Measurements from ENCODE around the gene FBXW8.

FBXW8 gene

GRCh38 chr12:117067638-117068037 is 156.9 kb downstream of the FBXW8 start:
- intact Hi-C loops (cut with DNase I; ENCODE audit: low total_unique reads), result no loop called here
- Histone ChIP-seq H3K27me3 (no peaks in the 10 kb centered on the region), H3K27ac (no peak overlapping the region), H3K9me3 (no peaks in the 10 kb centered on the region), H3K4me1 (peaks cover 0 to 5% (median 0%) of the 10 kb centered on the region in 4 donors), H3K36me3 (no peaks in the 10 kb centered on the region), H3K4me3 (no peak overlapping the region)
- TF ChIP-seq, protein P1, sequence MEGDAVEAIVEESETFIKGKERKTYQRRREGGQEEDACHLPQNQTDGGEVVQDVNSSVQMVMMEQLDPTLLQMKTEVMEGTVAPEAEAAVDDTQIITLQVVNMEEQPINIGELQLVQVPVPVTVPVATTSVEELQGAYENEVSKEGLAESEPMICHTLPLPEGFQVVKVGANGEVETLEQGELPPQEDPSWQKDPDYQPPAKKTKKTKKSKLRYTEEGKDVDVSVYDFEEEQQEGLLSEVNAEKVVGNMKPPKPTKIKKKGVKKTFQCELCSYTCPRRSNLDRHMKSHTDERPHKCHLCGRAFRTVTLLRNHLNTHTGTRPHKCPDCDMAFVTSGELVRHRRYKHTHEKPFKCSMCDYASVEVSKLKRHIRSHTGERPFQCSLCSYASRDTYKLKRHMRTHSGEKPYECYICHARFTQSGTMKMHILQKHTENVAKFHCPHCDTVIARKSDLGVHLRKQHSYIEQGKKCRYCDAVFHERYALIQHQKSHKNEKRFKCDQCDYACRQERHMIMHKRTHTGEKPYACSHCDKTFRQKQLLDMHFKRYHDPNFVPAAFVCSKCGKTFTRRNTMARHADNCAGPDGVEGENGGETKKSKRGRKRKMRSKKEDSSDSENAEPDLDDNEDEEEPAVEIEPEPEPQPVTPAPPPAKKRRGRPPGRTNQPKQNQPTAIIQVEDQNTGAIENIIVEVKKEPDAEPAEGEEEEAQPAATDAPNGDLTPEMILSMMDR (IDR thresholded peaks at IDR 0.05), result no peak
- DNase-seq, result no peak

GRCh38 chr12:117068492-117068891 is 157.7 kb downstream of the FBXW8 start:
- no peaks in the 10 kb centered on the region for H3K27me3 ChIP-seq
- H3K4me1 ChIP-seq, result peaks cover 0 to 5% (median 0%) of the 10 kb centered on the region in 4 donors
- TF ChIP-seq, protein P1 (IDR thresholded peaks at IDR 0.05), result no peak
- DNase-seq, result no peak
- intact Hi-C loops (cut with DNase I; ENCODE audit: low total_unique reads), result no loop called here
- no peak overlapping the region for H3K27ac ChIP-seq
- H3K36me3 ChIP-seq, result no peaks in the 10 kb centered on the region
- H3K9me3 ChIP-seq, result no peaks in the 10 kb centered on the region
- no peak overlapping the region for H3K4me3 ChIP-seq

DNA sequence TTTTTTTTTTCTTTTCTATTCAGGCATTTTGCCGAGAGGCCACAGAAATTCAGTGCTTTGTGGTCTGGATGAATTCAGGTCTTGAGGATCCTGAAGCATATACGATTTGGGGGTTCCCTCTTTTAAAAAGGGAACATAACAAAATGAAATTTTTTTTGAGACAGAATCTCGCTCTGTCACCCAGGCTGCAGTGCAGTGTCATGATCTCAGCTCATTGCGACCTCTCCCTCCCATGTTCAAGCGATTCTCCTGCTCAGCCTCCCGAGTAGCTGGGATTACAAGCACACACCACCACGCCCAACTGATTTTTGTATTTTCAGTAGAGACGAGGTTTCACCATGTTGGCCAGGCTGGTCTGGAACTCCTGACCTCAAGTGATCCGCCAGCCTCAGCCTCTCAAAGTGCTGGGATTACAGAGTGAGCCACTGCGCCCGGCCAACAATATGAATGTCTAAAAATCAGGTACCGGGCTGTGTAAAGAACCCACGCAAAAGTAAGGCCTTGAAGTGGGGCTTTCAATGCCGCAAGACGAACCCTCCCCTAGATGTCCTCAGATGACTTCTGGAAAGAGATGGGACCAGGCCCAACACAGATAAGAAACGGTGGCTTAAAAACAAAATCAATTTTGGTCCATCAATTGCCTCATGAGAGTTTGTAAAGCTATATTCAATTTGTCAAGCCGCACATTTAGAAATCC is 158.5 kb downstream of the FBXW8 start:
- Histone ChIP-seq H3K4me1 (peaks cover 0 to 5% (median 0%) of the 10 kb centered on the region in 4 donors), H3K27ac (no peak overlapping the region), H3K36me3 (no peaks in the 10 kb centered on the region), H3K9me3 (no peaks in the 10 kb centered on the region), H3K27me3 (peaks cover 0 to 2% of the 10 kb centered on the region in 2 donors), H3K4me3 (no peak overlapping the region)
- no peak for DNase-seq
- intact Hi-C loops (cut with DNase I; ENCODE audit: low total_unique reads), result no loop called here
- TF ChIP-seq, protein P1 (IDR thresholded peaks at IDR 0.05), result no peak

DNA sequence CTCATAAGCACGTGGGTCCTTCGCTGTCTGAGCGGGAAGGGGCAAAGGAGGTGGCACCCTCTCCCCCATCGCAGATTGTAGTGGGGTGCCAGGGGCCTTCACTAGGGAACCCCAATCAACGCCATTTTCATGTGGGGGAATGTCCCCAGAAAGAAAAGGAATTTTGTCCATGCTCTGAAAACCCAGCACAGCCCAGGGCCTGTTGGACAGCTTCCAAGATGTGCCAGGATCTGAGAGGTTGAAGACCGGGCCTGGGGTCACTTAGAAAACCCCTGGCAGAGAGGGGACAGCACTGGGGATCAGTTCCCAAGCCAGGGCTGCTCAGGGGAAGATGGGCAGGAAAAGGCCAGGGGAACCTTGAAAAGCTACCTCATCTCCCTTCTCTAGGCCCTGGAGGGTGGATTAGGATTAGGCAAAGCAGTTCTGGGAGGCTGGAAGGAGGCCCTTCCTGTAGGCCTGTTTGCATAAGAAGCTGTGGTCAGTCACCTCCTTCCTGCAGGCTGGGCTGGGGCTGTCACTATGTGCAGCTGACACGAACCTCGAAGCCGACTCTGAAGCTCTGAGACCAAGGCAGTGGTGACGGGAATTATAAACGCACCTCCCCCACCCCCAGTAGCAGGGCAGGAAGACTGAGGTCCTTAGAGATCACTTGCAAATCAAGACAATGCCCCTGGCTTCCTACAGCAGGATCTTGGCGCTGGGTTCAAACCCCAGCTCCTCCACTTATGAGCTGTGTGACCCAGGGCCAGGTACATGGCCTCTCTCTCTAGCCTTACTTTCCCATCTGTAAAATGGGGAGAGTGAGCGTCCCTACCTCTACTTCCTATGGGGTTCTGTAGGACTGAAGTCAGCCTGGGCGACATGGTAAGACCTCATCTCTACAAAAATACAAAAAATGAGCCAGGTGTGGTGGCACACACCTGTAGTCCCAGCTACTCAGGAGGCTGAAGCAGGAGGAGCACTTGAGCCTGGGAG is 159.5 kb downstream of the FBXW8 start:
- no peaks in the 10 kb centered on the region for H3K9me3 ChIP-seq
- intact Hi-C loops (cut with DNase I; ENCODE audit: low total_unique reads), result no loop called here
- peaks cover 0 to 5% (median 0%) of the 10 kb centered on the region in 4 donors for H3K4me1 ChIP-seq
- no peaks in the 10 kb centered on the region for H3K36me3 ChIP-seq
- TF ChIP-seq, protein P1 (IDR thresholded peaks at IDR 0.05), result no peak
- H3K27me3 ChIP-seq, result peaks cover 0 to 2% of the 10 kb centered on the region in 2 donors
- H3K27ac ChIP-seq, result no peak overlapping the region
- H3K4me3 ChIP-seq, result no peak overlapping the region
- DNase-seq, result no peak

GRCh38 chr12:117071009-117071408 is 160.3 kb downstream of the FBXW8 start:
- Histone ChIP-seq H3K9me3 (no peaks in the 10 kb centered on the region), H3K27me3 (peaks cover 0 to 2% of the 10 kb centered on the region in 2 donors), H3K4me1 (peaks cover 0 to 5% (median 0%) of the 10 kb centered on the region in 4 donors), H3K4me3 (no peak overlapping the region), H3K36me3 (no peaks in the 10 kb centered on the region), H3K27ac (no peak overlapping the region)
- no peak for DNase-seq
- intact Hi-C loops (cut with DNase I; ENCODE audit: low total_unique reads), result no loop called here
- TF ChIP-seq, protein P1 (IDR thresholded peaks at IDR 0.05), result no peak

All from tibial artery (tissue), 4 donors.